Prostate gland (tissue), 2 donors: ENCODE measurements around the gene PTPMT1. TPM values are rescaled to one million over a fixed set of nuclear protein-coding genes. Genes with fewer than 3 reads are reported as not detected.

Experiments used
- DNase-seq: peaks from one replicate; pipeline ENCODE4 v3.0.0-alpha.2; 2019; ENCODE audit warnings: low spot score
- H3K27ac ChIP-seq, 2 donors: fragments of 200-600 bp; sonication (generic); 2 replicates each; pipeline ENCODE4 v1.5.1; 2017 to 2019
- H3K27me3 ChIP-seq: fragments of 200-600 bp; sonication (generic); replicated peaks from 2 replicates; pipeline ENCODE4 v1.5.1; 2019; ENCODE audit not compliant: insufficient read depth
- H3K36me3 ChIP-seq, 2 donors: fragments of 200-600 bp; sonication (generic); 1 replicate in 1 of 2; 2 replicates in 1 of 2; pipeline versions ENCODE4 v1.5.1 to v1.8.1; 2017 to 2019
- H3K4me1 ChIP-seq: fragments of 200-600 bp; sonication (generic); replicated peaks from 2 replicates; pipeline ENCODE4 v1.5.1; 2019
- H3K4me3 ChIP-seq, 2 donors: fragments of 200-600 bp; sonication (generic); 2 replicates each; pipeline ENCODE4 v1.5.1; 2017 to 2019
- H3K9me3 ChIP-seq: fragments of 200-600 bp; sonication (generic); 2 replicates; pipeline ENCODE4 v1.5.1; 2017
- CTCF ChIP-seq, 4 experiments: fragments of 200-600 bp in 2 of 4; fragments of 450-650 bp in 2 of 4; sonication (generic) in 2 of 4; IDR thresholded peaks; 1 replicate in 3 of 4; 2 replicates in 1 of 4; pipeline ENCODE4 v1.5.1; 2016 to 2019; ENCODE audit warnings: antibody characterized with exemption in 4 of 4, mild to moderate bottlenecking in 2 of 4, moderate library complexity in 2 of 4
- POLR2A ChIP-seq: fragments of 450-650 bp; IDR thresholded peaks from one replicate; pipeline ENCODE4 v1.6.1; 2016; ENCODE audit warnings: antibody characterized with exemption, mild to moderate bottlenecking
- POLR2AphosphoS5 ChIP-seq: sonication (generic); formaldehyde crosslinking; IDR thresholded peaks from one replicate; pipeline ENCODE4 v1.6.1; 2017; ENCODE audit warnings: antibody characterized with exemption
- WGBS: methylation state at CpG from one replicate; pipeline ENCODE4 v1.1.5; 2018; 5-methylcytosine and 5-hydroxymethylcytosine counted together
- intact Hi-C: fragments of 100-400 bp; cut with DNase I; formaldehyde crosslinking; loops from one replicate; pipeline ENCODE4 v1.14.2; 2022
- total RNA-seq, 2 donors: library from RNA; depleted of rRNA; stranded (reverse); fragments of >200 nt; gene quantifications; one replicate each; pipeline ENCODE4 v1.1.0, GENCODE V29; 2016

PTPMT1 gene
- total RNA-seq: 100 to 1,000 TPM; 153 to 184 TPM

- peak; percentile 33 for DNase-seq
- intact Hi-C loops: no loop called here
- Histone ChIP-seq H3K27me3 (no peaks in the 10 kb centered on the region), H3K36me3 (no peaks in the 10 kb centered on the region), H3K9me3 (no peaks in the 10 kb centered on the region), H3K27ac (peak within 1 kb of the TSS; percentile 79 to 80), H3K4me3 (peak within 1 kb of the TSS; percentile 84 to 86), H3K4me1 (no peaks in the 10 kb centered on the region)
- 1% methylated on average over 51 of the region's 86 CpGs for WGBS
- no peak for TF ChIP-seq CTCF (IDR thresholded peaks at IDR 0.05)
- no peak for TF ChIP-seq POLR2A
- no peak for TF ChIP-seq POLR2AphosphoS5
Observed at GRCh38 chr11:47565340-47566148, at the start of gene PTPMT1. TSS of gene PTPMT1 (plus strand) at chr11:47565599. CDS start at chr11:47565623, 24 bp downstream.

GRCh38 chr11:47516155-47516554 is 49.2 kb upstream of the PTPMT1 start:
- H3K27me3 ChIP-seq: no peaks in the 10 kb centered on the region
- WGBS: 85% methylated on average over 3 of the region's 3 CpGs
- TF ChIP-seq CTCF (IDR thresholded peaks at IDR 0.05) (no peak), POLR2AphosphoS5 (no peak), POLR2A (no peak)
- no peaks in the 10 kb centered on the region for H3K4me1 ChIP-seq
- H3K27ac ChIP-seq: no peak overlapping the region
- H3K9me3 ChIP-seq: no peaks in the 10 kb centered on the region
- H3K4me3 ChIP-seq: no peak overlapping the region
- no peak for DNase-seq
- no peaks in the 10 kb centered on the region for H3K36me3 ChIP-seq
- intact Hi-C loops: no loop called here

GRCh38 chr11:47516984-47517853 is 48.2 kb upstream of the PTPMT1 start:
- intact Hi-C loops: no loop called here
- H3K9me3 ChIP-seq: no peaks in the 10 kb centered on the region
- no peaks in the 10 kb centered on the region for H3K36me3 ChIP-seq
- 79% methylated on average over 10 of the region's 10 CpGs for WGBS
- no peaks in the 10 kb centered on the region for H3K4me1 ChIP-seq
- no peak overlapping the region for H3K27ac ChIP-seq
- no peak for DNase-seq
- H3K4me3 ChIP-seq: no peak overlapping the region
- TF ChIP-seq CTCF (IDR thresholded peaks at IDR 0.05) (no peak), POLR2AphosphoS5 (no peak), POLR2A (no peak)
- no peaks in the 10 kb centered on the region for H3K27me3 ChIP-seq

- WGBS: 61% methylated on average over 3 of the region's 3 CpGs
- Histone ChIP-seq H3K4me1 (no peaks in the 10 kb centered on the region), H3K36me3 (no peaks in the 10 kb centered on the region), H3K27me3 (no peaks in the 10 kb centered on the region), H3K27ac (no peak overlapping the region), H3K9me3 (no peaks in the 10 kb centered on the region), H3K4me3 (no peak overlapping the region)
- intact Hi-C loops: no loop called here
- TF ChIP-seq POLR2AphosphoS5 (no peak), CTCF (IDR thresholded peaks at IDR 0.05) (no peak), POLR2A (no peak)
- DNase-seq: no peak
Observed at GRCh38 chr11:47518212-47518964, 47.0 kb upstream of the PTPMT1 start.
